Upper lobe of left lung (tissue), 4 donors: ENCODE results near the gene APIP.

ENCODE experiments used
- CTCF ChIP-seq, 6 experiments: fragments of 450-650 bp in 4 of 6; fragments of 200-600 bp in 2 of 6; sonication (generic) in 2 of 6; IDR thresholded peaks; one replicate each; pipeline ENCODE4 v1.5.1; 2016 to 2019; ENCODE audit warnings: antibody characterized with exemption in 6 of 6
- POLR2A ChIP-seq, 4 donors: fragments of 450-650 bp; IDR thresholded peaks; one replicate each; pipeline ENCODE4 v1.5.1; 2016 to 2017; ENCODE audit warnings: antibody characterized with exemption in 4 of 4, mild to moderate bottlenecking in 2 of 4

- TF ChIP-seq CTCF (IDR thresholded peaks at IDR 0.05) (no peak), POLR2A (IDR thresholded peaks at IDR 0.05) (no peak)
Measured at GRCh38 chr11:34960277-34960676, 44.1 kb upstream of the APIP start.
